Transverse colon (tissue), 4 donors: ENCODE measurements around the gene RAI1. TPM values are rescaled to one million over a fixed set of nuclear protein-coding genes. Genes with fewer than 3 reads are reported as not detected.

ENCODE experiments used
- DNase-seq: peaks from one replicate; pipeline ENCODE4 v3.0.0-alpha.2; 2019
- H3K27ac ChIP-seq, 4 donors: fragments of 200-600 bp; sonication (generic); 2 replicates each; pipeline ENCODE4 v1.5.1; 2016 to 2018; ENCODE audit warnings: inconsistent platforms in 4 of 4
- H3K27me3 ChIP-seq: fragments of 200-600 bp; sonication (generic); 2 replicates; pipeline ENCODE4 v1.5.1; 2017; ENCODE audit warnings: inconsistent platforms
- H3K36me3 ChIP-seq, 4 donors: fragments of 200-600 bp; sonication (generic); 2 replicates each; pipeline ENCODE4 v1.5.1; 2017 to 2019; ENCODE audit warnings: inconsistent platforms in 4 of 4
- H3K4me1 ChIP-seq, 4 donors: fragments of 200-600 bp; sonication (generic); 2 replicates each; pipeline ENCODE4 v1.5.1; 2017 to 2020; ENCODE audit warnings: inconsistent platforms in 4 of 4
- H3K4me3 ChIP-seq, 4 donors: fragments of 200-600 bp; sonication (generic); 1 replicate in 1 of 4; 2 replicates in 3 of 4; pipeline versions ENCODE4 v1.5.1 to v1.6.1; 2017 to 2019; ENCODE audit warnings: inconsistent platforms in 4 of 4
- H3K9me3 ChIP-seq, 2 donors: fragments of 200-600 bp; sonication (generic); 2 replicates each; pipeline ENCODE4 v1.5.1; 2017 to 2019; ENCODE audit warnings: inconsistent platforms in 2 of 2
- EP300 ChIP-seq: sonication (generic); formaldehyde crosslinking; IDR thresholded peaks from one replicate; pipeline ENCODE4 v1.6.1; 2017; ENCODE audit warnings: antibody characterized with exemption, low read depth
- POLR2A ChIP-seq: fragments of 450-650 bp; IDR thresholded peaks from one replicate; pipeline ENCODE4 v1.6.1; 2016; ENCODE audit warnings: antibody characterized with exemption, mild to moderate bottlenecking, moderate library complexity
- POLR2AphosphoS5 ChIP-seq, 3 donors: sonication (generic); formaldehyde crosslinking; IDR thresholded peaks; one replicate each; pipeline ENCODE4 v1.6.1; 2016; ENCODE audit warnings: antibody characterized with exemption in 3 of 3
- WGBS, 2 donors: methylation state at CpG; one replicate each; pipeline ENCODE4 v1.1.5; 2018; ENCODE audit warnings: low coverage in 1 of 2; 5-methylcytosine and 5-hydroxymethylcytosine counted together
- in situ Hi-C, 4 donors: fragments of 200-750 bp; cut with MboI; loops; one replicate each; pipeline versions ENCODE4 v1.15.0 to v1.15.1; 2017; ENCODE audit warnings: low sequenced_read_pairs in 3 of 4, low pct_ligation_motif_present in 1 of 4, low pct_unique_long_range_greater_than_20kb in 1 of 4
- intact Hi-C: fragments of 100-400 bp; cut with DNase I; formaldehyde crosslinking; loops from one replicate; pipeline ENCODE4 v1.15.1; 2023; ENCODE audit warnings: low total_unique reads
- total RNA-seq, 4 donors: library from RNA; depleted of rRNA; stranded (reverse); fragments of >200 nt; gene quantifications; one replicate each; pipeline ENCODE4 v1.1.0, GENCODE V29; 2016
- TF ChIP-seq, protein P1 (sequence below), 5 experiments: fragments of 200-600 bp in 3 of 5; fragments of 450-650 bp in 2 of 5; sonication (generic) in 3 of 5; IDR thresholded peaks; 1 replicate in 2 of 5; 2 replicates in 3 of 5; pipeline ENCODE4 v1.5.1; 2016 to 2017; ENCODE audit warnings: antibody characterized with exemption in 5 of 5, inconsistent platforms in 3 of 5, mild to moderate bottlenecking in 2 of 5, moderate library complexity in 1 of 5

The RAI1 gene
- total RNA-seq, 4 donors from 2014 or later = 14.1 to 163 (median 34.6) TPM

DNA sequence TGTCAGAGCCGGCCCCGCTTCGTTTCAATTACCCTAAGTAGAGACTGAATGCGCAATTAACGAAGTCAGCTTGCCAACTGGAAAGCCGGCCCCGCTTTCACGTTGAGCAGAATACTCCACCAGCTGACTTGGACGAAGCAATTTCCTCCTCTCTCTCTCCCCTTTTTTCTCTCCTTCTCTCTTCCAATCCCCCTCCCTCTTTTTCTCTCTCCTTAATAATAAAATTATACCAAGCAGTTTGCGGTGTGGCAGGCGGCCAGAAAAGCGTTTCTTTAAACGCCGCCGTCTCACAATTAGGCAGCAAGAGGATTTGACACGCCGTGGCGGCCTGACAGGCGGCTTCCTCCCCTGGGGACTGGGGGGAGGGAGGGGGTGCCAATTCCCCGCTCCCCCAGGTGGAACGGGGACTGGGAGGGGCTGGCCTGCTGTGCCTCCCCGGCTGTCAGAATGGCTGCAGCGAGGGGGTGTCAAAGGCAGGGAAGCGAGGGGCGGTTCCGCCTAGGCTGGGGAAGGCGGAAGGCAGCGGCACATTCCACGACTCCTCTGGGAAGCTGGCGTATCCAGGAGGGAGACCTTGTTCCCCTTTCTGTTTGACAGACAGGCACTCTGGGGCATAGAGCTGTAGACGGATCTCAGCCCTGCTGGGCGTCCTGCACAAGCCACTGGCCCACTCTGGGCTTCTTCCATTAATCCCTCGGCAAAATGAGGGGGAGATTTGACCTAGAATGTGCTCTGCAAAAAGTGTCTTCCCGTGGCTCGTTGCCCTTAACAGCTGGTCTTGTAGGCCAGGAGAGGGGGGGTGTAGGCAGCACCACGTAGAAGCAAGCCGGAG lies 102.8 kb downstream of the RAI1 start:
- Histone ChIP-seq H3K4me1 (peaks cover 18 to 54% (median 44%) of the 10 kb centered on the region in 4 donors), H3K27me3 (peaks cover 14% of the 10 kb centered on the region)

GRCh38 chr17:17784657-17785267 lies 103.5 kb downstream of the RAI1 start:
- Histone ChIP-seq H3K27me3 (peaks cover 14% of the 10 kb centered on the region), H3K4me1 (peaks cover 18 to 53% (median 42%) of the 10 kb centered on the region in 4 donors), H3K36me3 (no peaks in the 10 kb centered on the region), H3K9me3 (no peaks in the 10 kb centered on the region), H3K4me3 (no peak overlapping the region), H3K27ac (peak overlapping the region; percentile 72 to 93 (median 79))
- no peak for TF ChIP-seq EP300
- TF ChIP-seq, protein P1, sequence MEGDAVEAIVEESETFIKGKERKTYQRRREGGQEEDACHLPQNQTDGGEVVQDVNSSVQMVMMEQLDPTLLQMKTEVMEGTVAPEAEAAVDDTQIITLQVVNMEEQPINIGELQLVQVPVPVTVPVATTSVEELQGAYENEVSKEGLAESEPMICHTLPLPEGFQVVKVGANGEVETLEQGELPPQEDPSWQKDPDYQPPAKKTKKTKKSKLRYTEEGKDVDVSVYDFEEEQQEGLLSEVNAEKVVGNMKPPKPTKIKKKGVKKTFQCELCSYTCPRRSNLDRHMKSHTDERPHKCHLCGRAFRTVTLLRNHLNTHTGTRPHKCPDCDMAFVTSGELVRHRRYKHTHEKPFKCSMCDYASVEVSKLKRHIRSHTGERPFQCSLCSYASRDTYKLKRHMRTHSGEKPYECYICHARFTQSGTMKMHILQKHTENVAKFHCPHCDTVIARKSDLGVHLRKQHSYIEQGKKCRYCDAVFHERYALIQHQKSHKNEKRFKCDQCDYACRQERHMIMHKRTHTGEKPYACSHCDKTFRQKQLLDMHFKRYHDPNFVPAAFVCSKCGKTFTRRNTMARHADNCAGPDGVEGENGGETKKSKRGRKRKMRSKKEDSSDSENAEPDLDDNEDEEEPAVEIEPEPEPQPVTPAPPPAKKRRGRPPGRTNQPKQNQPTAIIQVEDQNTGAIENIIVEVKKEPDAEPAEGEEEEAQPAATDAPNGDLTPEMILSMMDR (IDR thresholded peaks at IDR 0.05) = peak in 1 of 5 experiments; percentile 11
- in situ Hi-C loops (loop anchor here in 2 of 4 donors (25.0 kb wide), 1 partner anchor 97 kb away; the partner anchor contains the start of gene RAI1 (in 2 of the 2)), intact Hi-C loops (loop anchor here (5.0 kb wide), 1 partner anchor 102 kb away; the partner anchor contains the start of gene RAI1)
- no peak for DNase-seq
- 74% methylated on average over 7 of the region's 7 CpGs; no CpG with 5 or more reads in 1 of the 2 donors for WGBS, 2 donors

More for the DNA sequence above, 102.8 kb downstream of the RAI1 start:
- in situ Hi-C loops (loop anchor here in 2 of 4 donors (25.0 kb wide), 1 partner anchor 97 kb away; the partner anchor contains the start of gene RAI1 (in 2 of the 2)), intact Hi-C loops (loop anchor here (5.0 kb wide), 1 partner anchor 102 kb away; the partner anchor contains the start of gene RAI1)
- TF ChIP-seq EP300 = no peak
- no peak for TF ChIP-seq POLR2A
- TF ChIP-seq, protein P1 (IDR thresholded peaks at IDR 0.05) = no peak
- TF ChIP-seq POLR2AphosphoS5 (IDR thresholded peaks at IDR 0.05) = no peak
- Histone ChIP-seq H3K36me3 (no peaks in the 10 kb centered on the region), H3K27ac (peak overlapping the region; percentile 72 to 93 (median 79)), H3K4me3 (peak overlapping the region; percentile 41 to 56 (median 50)), H3K9me3 (no peaks in the 10 kb centered on the region)
- DNase-seq = peak; percentile 38
- WGBS, 2 donors = 0 to 13% methylated on average over 4 to 37 of the region's 37 CpGs

DNA sequence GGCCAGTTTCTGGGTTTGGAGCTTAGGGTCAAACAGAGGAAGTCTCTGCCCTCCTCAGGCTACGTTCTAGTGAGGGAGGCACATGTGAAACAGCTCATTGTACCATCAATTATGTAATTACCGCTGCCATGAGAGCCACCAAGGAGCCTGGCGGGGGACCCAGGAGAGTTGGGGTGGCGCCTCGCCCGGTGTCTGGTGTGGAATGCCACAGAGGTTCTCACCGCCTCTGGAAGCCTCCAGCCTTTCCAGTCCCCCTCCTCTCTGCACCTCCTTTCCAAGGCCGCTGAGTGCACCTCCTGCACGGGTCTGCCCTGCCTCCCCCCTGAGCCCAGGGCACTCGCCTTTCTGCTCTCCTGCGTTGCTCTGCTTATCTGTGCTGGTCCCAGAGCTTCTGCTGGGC lies 104.1 kb downstream of the RAI1 start:
- no peak overlapping the region for H3K27ac ChIP-seq
- no peak for DNase-seq
- H3K36me3 ChIP-seq = no peaks in the 10 kb centered on the region
- no peak for TF ChIP-seq POLR2A
- no peak for TF ChIP-seq POLR2AphosphoS5 (IDR thresholded peaks at IDR 0.05)
- TF ChIP-seq EP300 = no peak
- TF ChIP-seq, protein P1 (IDR thresholded peaks at IDR 0.05) = no peak
- H3K4me3 ChIP-seq = no peak overlapping the region
- 80 to 91% methylated on average over 4 to 11 of the region's 11 CpGs for WGBS, 2 donors
- in situ Hi-C loops = loop anchor here in 2 of 4 donors (25.0 kb wide), 1 partner anchor 98 kb away; the partner anchor contains the start of gene RAI1 (in 2 of the 2)
- intact Hi-C loops = no loop called here
- peaks cover 14% of the 10 kb centered on the region for H3K27me3 ChIP-seq
- peaks cover 22 to 55% (median 46%) of the 10 kb centered on the region in 4 donors for H3K4me1 ChIP-seq
- no peaks in the 10 kb centered on the region for H3K9me3 ChIP-seq

- TF ChIP-seq, protein P1 (IDR thresholded peaks at IDR 0.05) = no peak
- TF ChIP-seq POLR2AphosphoS5 (IDR thresholded peaks at IDR 0.05) = no peak
- TF ChIP-seq EP300 = no peak
- TF ChIP-seq POLR2A = no peak
- H3K36me3 ChIP-seq = no peaks in the 10 kb centered on the region
- intact Hi-C loops (no loop called here), in situ Hi-C loops (loop anchor here in 2 of 4 donors (25.0 kb wide), 1 partner anchor 100 kb away; the partner anchor contains the start of gene RAI1 (in 2 of the 2))
- DNase-seq = no peak
- H3K27me3 ChIP-seq = peaks cover 7% of the 10 kb centered on the region
- peaks cover 10 to 55% (median 39%) of the 10 kb centered on the region in 4 donors for H3K4me1 ChIP-seq
- H3K9me3 ChIP-seq = no peaks in the 10 kb centered on the region
- no peak overlapping the region for H3K4me3 ChIP-seq
- H3K27ac ChIP-seq = no peak overlapping the region
- WGBS, 2 donors = 85 to 100% methylated on average over 1 to 2 of the region's 2 CpGs
These were observed 105.7 kb downstream of the RAI1 start for GRCh38 chr17:17786998-17787397.
